Astrocyte (in vitro differentiated cells and primary cell): ENCODE results near the gene SRCAP.

ENCODE experiments used
- CTCF ChIP-seq: IDR thresholded peaks from 2 replicates; pipeline ENCODE4 v1.5.1; 2011; ENCODE audit warnings: low read depth, mild to moderate bottlenecking, inconsistent platforms, low read length, moderate library complexity; ENCODE audit not compliant: insufficient read depth
- EZH2 ChIP-seq: IDR thresholded peaks from 2 replicates; pipeline ENCODE4 v1.6.1; 2012; ENCODE audit warnings: mild to moderate bottlenecking, low read length, inconsistent platforms; ENCODE audit not compliant: insufficient read depth

GRCh38 chr16:30698139-30698815 is 694 bp upstream of the SRCAP start:
- TF ChIP-seq CTCF, result no peak
- no peak for TF ChIP-seq EZH2
